IPS-15b (cell line): ENCODE data around the gene CHSY1.

Source experiments
- H3K27me3 ChIP-seq: one replicate; pipeline ENCODE4 v1.6.1; 2013; ENCODE audit warnings: low read length; ENCODE audit not compliant: control insufficient read depth, insufficient read depth
- H3K36me3 ChIP-seq: one replicate; pipeline ENCODE4 v1.6.1; 2013; ENCODE audit warnings: low read length; ENCODE audit not compliant: control insufficient read depth, insufficient read depth
- H3K4me1 ChIP-seq: one replicate; pipeline ENCODE4 v1.6.1; 2013; ENCODE audit warnings: mild to moderate bottlenecking, low read length; ENCODE audit not compliant: control insufficient read depth, insufficient read depth
- H3K4me3 ChIP-seq: one replicate; pipeline ENCODE4 v1.5.1; 2013; ENCODE audit warnings: low read depth, low read length
- H3K9ac ChIP-seq: one replicate; pipeline ENCODE4 v1.6.1; 2013; ENCODE audit warnings: low read depth, mild to moderate bottlenecking, low read length
- H3K9me3 ChIP-seq: one replicate; pipeline ENCODE4 v1.6.1; 2013; ENCODE audit warnings: mild to moderate bottlenecking, low read length; ENCODE audit not compliant: control insufficient read depth, insufficient read depth

Gene CHSY1

DNA sequence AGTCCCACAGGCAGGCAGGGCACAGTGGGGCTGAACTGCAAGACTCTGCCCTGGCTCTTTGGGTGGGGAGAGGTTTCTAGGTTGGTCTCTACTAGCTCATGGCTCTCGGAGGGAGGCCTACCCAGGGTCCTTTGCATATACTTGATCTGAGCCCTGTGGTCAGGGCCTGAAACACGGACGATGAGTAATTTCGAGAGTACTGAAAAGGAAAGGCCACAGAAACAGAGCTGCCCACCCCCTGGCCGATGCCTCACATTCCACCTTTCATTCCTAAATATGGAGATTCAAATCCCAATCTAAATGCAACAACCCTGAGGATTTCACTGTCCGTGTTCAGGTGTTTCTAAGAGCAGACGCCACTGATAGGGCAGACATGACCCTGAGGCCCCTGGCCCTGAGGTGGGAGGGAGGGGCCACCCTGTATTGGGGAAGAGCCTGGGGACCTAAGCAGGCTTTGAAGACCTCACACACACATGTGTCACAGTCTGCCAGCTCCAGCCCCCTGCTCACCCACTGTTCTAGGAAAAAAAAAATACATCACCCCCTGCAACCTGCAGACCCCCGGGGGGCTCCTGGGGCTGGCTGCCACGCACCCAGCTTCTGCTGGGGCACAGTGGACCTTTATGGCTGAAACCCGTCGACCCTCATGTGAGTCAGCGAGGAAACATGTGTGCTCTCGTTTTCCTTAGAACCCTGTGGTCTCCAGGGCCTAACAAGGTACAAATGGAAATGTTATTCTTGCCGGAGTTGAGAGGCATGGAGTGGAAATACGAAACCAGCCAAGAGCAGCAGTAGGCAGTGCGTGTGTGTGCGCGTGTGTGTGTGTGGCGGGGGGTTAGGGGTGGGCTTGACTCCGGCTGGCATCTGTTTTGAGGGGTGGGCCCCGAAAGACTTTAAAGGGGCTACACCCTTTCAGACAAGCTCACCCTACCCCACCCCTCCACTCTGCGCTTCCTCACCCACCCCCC lies 112.7 kb downstream of the CHSY1 start:
- no peaks in the 10 kb centered on the region for H3K4me1 ChIP-seq
- H3K9ac ChIP-seq, result no peak overlapping the region

DNA sequence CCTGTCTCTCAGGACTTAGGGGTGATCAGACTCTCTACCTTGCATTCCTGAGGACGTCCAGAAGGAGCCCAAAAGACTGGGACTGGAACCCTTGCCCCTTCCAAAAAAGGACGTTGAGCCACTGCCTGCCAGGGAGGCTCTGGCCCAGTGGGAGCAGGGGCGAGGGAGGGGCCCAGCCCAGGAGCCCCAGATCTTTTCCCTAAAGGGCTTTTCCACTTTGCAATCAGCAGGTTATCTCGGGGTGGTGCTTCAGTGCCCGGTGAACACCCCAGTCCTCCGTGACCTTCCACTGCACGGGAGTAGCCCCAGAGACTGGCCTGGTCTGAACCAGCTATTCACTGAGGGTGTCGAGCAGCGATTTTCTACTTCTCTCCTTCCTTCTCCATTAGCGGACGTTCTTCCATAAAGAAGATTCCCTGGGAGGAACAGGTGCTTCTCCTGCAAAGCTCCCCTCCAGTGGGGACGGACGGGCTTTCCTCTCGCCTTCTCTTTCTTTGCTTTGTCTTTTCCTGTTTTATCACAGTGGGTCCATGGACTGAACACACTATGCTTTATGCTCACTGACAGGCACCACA lies 113.7 kb downstream of the CHSY1 start:
- H3K4me1 ChIP-seq, result no peaks in the 10 kb centered on the region
- H3K36me3 ChIP-seq, result no peaks in the 10 kb centered on the region
- peaks cover 3% of the 10 kb centered on the region for H3K9me3 ChIP-seq
- H3K27me3 ChIP-seq, result no peaks in the 10 kb centered on the region
- H3K9ac ChIP-seq, result no peak overlapping the region
- no peak overlapping the region for H3K4me3 ChIP-seq

More for the DNA sequence above, 112.7 kb downstream of the CHSY1 start:
- Histone ChIP-seq H3K4me3 (no peak overlapping the region), H3K9me3 (peaks cover 3% of the 10 kb centered on the region), H3K27me3 (no peaks in the 10 kb centered on the region), H3K36me3 (no peaks in the 10 kb centered on the region)

DNA sequence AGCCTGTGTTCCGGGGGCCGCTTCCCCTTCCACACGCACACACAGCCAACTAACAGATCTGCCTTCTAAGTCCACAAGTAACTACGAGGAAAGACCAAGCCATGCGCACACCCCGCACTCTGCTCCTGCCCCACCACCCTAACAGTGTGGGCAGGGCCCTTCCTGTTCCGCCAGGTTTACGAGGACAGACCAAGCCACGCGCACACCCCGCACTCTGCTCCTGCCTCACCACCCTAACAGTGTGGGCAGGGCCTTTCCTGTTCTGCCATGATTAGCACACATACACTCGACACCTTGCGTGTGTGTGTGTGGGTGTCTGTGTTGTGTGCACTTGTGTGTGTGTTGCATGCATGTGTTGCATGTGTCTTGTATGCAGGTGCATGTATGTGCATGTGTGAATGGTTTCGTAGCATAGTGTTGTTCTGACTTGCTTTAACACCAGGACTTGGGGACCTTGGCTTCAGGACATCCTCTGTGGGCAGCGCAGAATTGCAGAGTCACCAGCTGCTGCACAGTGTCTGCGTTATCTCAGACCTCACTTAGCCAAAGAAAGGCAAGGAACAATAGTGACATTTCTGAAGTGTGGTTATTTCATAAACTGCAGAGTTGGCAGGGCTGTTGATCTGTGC lies 114.4 kb downstream of the CHSY1 start:
- H3K4me1 ChIP-seq, result no peaks in the 10 kb centered on the region
- no peak overlapping the region for H3K4me3 ChIP-seq
- no peaks in the 10 kb centered on the region for H3K36me3 ChIP-seq
- no peak overlapping the region for H3K9ac ChIP-seq
- no peaks in the 10 kb centered on the region for H3K27me3 ChIP-seq
- peaks cover 3% of the 10 kb centered on the region for H3K9me3 ChIP-seq

DNA sequence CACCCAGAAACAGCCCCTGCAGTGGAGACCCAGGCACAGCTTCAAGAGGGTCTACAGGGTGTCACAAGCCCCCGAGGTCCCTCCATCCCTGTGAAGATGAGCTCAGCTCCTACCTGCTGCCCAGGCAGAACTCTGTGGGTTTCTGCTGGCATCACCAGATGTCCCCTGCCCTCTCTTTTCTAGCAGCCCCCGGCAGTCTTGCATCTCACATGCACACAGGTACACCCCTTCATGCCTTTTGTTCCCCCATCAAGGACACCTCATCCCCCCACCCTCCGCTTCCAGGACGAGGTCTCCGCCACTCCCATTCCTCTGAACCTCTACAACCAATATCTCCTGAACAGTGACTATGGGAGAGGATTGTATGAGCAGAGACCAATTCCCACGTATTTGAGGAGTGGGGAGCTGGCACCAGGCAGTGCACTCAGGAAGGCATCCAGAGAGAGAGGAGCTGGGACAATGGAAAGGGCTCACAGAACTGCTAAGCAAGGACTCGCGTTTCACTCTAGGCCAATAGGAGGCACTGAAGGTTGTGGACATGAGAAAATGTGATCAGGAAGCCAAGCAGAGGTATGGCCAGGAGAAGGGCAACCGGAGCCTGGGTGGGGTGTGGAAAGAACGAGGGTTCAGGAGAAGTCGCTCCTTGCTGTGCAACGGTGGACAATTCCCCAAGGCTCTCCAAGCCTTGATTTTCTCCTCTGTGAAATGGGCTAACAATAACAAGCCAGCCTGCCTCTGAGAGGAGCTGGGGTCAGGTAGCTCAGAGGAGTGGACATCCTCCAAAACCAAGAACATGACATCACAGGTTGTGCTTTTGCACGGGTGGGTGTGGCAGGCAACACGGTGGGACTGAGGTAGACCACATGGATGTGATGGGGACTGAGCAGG lies 115.2 kb downstream of the CHSY1 start:
- Histone ChIP-seq H3K36me3 (no peaks in the 10 kb centered on the region), H3K27me3 (no peaks in the 10 kb centered on the region), H3K9me3 (peaks cover 3% of the 10 kb centered on the region), H3K9ac (no peak overlapping the region), H3K4me1 (no peaks in the 10 kb centered on the region), H3K4me3 (no peak overlapping the region)

DNA sequence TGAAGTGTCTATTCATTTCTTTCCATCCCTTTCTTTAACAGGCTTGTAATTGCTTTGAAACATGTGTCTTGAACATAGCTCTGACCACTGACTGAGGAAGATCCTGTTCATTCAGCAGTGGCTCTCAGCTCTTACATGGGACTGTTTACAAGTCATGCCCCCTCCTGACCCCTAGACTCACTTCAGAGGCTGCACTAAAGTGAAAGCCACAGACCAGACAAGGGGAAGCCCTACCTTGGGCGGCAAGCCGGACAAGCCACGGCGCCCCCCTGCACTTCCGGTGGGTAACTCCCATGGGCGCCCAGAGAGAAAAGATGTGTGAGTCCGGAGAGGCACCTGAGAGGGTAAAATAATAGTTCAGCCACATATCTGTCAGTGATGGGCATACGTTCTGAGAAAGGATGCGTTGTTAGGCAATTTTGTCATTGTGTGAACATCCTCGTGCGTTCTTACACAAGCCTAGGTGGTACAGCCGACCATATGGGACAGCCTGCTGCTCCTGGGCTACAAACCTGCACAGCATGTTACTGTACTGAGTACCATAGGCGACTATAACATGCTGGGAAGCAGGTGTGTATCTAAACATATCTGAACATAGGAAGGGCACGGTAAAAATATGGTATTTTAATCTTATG lies 116.2 kb downstream of the CHSY1 start:
- Histone ChIP-seq H3K4me1 (no peaks in the 10 kb centered on the region), H3K27me3 (no peaks in the 10 kb centered on the region), H3K9ac (no peak overlapping the region)

DNA sequence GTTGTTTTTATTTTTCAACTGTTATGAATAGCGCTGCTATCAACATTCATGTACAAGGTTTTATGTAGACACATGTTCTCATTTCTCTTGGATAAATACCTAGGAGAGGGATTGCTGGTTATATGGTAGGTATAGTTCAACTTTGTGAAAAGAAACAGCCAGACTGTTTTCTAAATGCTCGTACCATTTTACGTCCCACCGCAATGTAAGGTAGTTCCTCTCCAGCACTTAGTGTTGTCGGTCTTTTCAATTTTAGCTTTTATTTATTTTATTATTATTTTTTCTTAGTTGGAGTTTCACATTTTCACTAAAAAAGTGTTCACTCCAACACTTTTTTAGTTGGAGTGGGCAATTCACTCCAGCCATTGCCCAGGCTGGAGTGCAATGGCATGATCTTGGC lies 117.1 kb downstream of the CHSY1 start:
- Histone ChIP-seq H3K36me3 (no peaks in the 10 kb centered on the region), H3K4me1 (no peaks in the 10 kb centered on the region), H3K27me3 (no peaks in the 10 kb centered on the region), H3K4me3 (no peak overlapping the region), H3K9ac (no peak overlapping the region), H3K9me3 (peaks cover 3% of the 10 kb centered on the region)

More for the DNA sequence above, 116.2 kb downstream of the CHSY1 start:
- Histone ChIP-seq H3K4me3 (no peak overlapping the region), H3K9me3 (peaks cover 3% of the 10 kb centered on the region), H3K36me3 (no peaks in the 10 kb centered on the region)

DNA sequence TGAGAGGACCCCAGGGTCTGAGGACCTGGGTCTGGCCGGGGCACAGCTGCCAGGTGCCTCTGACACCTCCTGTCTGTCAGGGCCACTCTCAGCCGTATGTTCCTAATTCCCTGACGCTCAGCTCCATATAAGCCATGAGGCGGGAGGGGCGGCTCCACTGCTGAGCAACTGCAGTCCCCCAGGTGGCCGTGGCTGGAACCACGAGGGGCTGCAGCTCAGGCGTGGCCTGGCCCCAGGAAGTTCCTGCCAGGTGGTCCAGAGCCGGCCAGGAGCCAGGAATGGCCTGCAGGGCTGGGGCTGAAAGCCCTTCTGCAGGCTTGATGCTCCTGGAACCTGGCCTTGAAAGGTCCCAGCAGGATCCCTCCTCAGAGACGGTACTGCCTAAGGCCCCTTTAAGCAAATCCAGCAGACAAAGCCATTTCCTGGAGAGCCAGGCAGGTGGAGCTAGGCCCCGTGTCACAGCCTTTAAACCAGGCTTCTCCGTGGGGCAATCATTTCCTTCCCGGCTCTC lies 118.0 kb downstream of the CHSY1 start:
- H3K9ac ChIP-seq, result no peak overlapping the region
- no peaks in the 10 kb centered on the region for H3K27me3 ChIP-seq
- no peak overlapping the region for H3K4me3 ChIP-seq
- H3K9me3 ChIP-seq, result peaks cover 3% of the 10 kb centered on the region
- no peaks in the 10 kb centered on the region for H3K4me1 ChIP-seq
- H3K36me3 ChIP-seq, result no peaks in the 10 kb centered on the region

DNA sequence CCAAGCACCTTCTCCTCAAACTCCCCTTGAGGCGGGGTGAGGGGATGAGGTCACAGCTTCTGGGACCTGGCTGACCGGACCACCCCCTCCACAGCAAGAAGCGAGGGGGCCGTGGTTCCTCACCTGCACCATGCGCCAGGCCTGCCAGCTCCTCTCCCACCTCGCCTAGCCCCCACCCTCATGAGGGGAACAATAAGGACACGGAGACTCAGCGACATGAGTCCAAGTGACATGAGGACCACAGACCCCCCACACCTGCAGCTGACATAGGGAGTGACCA lies 118.7 kb downstream of the CHSY1 start:
- peaks cover 3% of the 10 kb centered on the region for H3K9me3 ChIP-seq
- no peak overlapping the region for H3K9ac ChIP-seq
- no peaks in the 10 kb centered on the region for H3K36me3 ChIP-seq
- no peaks in the 10 kb centered on the region for H3K4me1 ChIP-seq
- H3K27me3 ChIP-seq, result no peaks in the 10 kb centered on the region
- H3K4me3 ChIP-seq, result no peak overlapping the region

DNA sequence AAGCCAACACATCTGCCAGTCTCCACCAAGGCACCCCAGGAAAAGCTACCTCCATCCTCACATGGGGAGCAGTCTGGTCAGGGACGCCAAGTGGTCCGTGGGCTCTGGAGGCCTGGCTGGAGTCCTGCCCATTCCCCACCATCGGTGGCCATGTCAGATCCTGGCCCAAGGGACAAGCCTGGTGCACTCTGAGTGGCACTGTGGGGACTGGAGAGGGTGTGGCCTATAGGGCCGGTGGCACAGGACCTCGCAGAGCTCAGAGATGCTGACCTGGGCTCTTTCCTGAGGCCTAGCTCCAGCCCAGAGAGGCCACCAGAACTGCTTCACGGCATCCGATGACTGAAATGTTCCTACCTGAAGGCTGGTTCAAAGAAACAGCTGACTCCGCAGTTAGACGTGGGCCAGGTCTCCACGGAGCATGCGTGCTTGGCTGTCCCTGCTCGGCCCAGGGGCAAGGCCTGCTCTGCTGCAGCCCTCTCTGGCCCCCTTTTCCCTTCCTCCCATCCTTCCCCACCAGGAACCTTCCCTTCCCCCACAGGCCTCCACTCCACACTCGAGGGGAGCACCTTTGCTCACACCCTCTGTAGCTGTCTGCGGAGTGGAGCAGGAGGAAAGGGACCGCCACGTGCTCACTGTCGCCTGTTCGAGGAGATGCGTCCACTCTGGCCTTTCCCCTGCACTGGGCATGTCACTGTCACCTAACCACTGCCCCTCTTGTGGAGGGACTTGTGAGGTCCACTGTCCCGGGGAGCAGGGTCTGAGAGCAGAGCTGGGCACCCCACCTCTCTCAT lies 119.3 kb downstream of the CHSY1 start:
- peaks cover 3% of the 10 kb centered on the region for H3K9me3 ChIP-seq
- H3K4me1 ChIP-seq, result no peaks in the 10 kb centered on the region
- no peak overlapping the region for H3K4me3 ChIP-seq
- H3K9ac ChIP-seq, result no peak overlapping the region
- no peaks in the 10 kb centered on the region for H3K27me3 ChIP-seq
- no peaks in the 10 kb centered on the region for H3K36me3 ChIP-seq

DNA sequence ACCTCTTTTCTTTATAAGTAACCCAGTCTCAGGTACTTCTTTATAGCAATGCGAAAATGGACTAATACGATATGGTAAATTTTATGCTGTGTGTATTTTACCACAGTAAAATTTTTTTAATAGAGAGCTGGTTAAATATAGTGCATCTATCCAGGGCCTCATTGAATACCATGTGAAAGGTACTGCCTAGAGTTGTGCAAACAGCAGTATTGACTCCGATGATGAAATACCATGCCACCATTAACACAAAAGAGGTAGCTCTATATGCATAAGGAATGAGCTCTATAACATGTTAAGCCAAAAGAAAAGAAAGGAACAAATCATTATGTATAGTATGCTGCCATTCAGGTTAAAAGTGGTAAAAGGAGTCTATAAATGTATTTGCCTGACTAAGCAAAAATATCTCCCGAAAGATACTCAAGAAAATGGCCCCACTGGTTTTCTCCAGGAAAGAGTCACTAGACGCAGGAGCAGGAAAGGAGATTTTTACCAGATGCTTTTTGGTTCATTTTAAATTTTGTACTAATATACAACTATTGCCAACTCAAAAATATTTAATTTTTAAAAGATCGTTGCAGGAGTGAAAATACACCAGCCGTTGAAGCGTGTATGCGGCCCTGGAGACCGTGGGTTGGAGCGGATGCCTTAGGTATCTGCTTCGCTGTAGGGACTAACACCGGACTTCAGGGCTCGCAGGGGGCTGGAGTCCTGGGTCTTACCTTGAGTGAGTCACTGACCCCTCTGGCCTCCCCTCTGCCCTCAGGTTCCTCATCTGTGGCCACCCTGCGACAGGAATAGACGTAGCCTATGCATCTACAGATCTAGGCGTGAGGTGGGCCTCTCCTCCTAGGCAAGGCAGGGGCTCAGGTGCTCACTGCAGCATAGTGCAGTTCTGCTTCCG lies 120.1 kb downstream of the CHSY1 start:
- no peak overlapping the region for H3K4me3 ChIP-seq
- no peaks in the 10 kb centered on the region for H3K27me3 ChIP-seq
- H3K4me1 ChIP-seq, result no peaks in the 10 kb centered on the region
- no peak overlapping the region for H3K9ac ChIP-seq
- H3K9me3 ChIP-seq, result peaks cover 3% of the 10 kb centered on the region
- no peaks in the 10 kb centered on the region for H3K36me3 ChIP-seq
